HG03196 (cell line): ENCODE data around the gene FNBP1L.

ENCODE experiments used
- ATAC-seq: cut with Tn5 transposase; IDR thresholded peaks from one replicate; pipeline ENCODE4 v1.9.1; 2021; ENCODE audit not compliant: unreplicated experiment

The FNBP1L gene

GRCh38 chr1:93567255-93567918, 119.5 kb downstream of the FNBP1L start:
- no peak for ATAC-seq

GRCh38 chr1:93569489-93569888, 121.6 kb downstream of the FNBP1L start:
- no peak for ATAC-seq

GRCh38 chr1:93571623-93572310, 123.8 kb downstream of the FNBP1L start:
- no peak for ATAC-seq

- no peak for ATAC-seq
Observed at GRCh38 chr1:93573940-93574469, 126.1 kb downstream of the FNBP1L start.

- ATAC-seq = no peak
Observed at GRCh38 chr1:93574511-93574910, 126.6 kb downstream of the FNBP1L start.

- no peak for ATAC-seq
Observed at GRCh38 chr1:93574991-93575390, 127.1 kb downstream of the FNBP1L start.

- no peak for ATAC-seq
Observed at GRCh38 chr1:93575621-93576284, 127.8 kb downstream of the FNBP1L start.

- ATAC-seq = no peak
Observed at GRCh38 chr1:93576346-93576745, 128.4 kb downstream of the FNBP1L start.

GRCh38 chr1:93576746-93577145, 128.8 kb downstream of the FNBP1L start:
- ATAC-seq = no peak

GRCh38 chr1:93577536-93578432, 129.9 kb downstream of the FNBP1L start:
- ATAC-seq = no peak

GRCh38 chr1:93578433-93578830, 130.5 kb downstream of the FNBP1L start:
- ATAC-seq = no peak

- no peak for ATAC-seq
Observed at GRCh38 chr1:93578911-93579825, 131.2 kb downstream of the FNBP1L start.

- no peak for ATAC-seq
Observed at GRCh38 chr1:93579891-93580290, 132.0 kb downstream of the FNBP1L start.

GRCh38 chr1:93581917-93582850, 134.3 kb downstream of the FNBP1L start:
- no peak for ATAC-seq

GRCh38 chr1:93584261-93585003, 136.5 kb downstream of the FNBP1L start:
- no peak for ATAC-seq

GRCh38 chr1:93585059-93585966, 137.4 kb downstream of the FNBP1L start:
- no peak for ATAC-seq

GRCh38 chr1:93587354-93587753, 139.4 kb downstream of the FNBP1L start:
- no peak for ATAC-seq
